Measurements from ENCODE around the gene VPS39. TPM values are rescaled to one million over a fixed set of nuclear protein-coding genes. Genes with fewer than 3 reads are reported as not detected.

The VPS39 gene
- polyA plus RNA-seq, 4 donors: 56.6 to 65.9 (median 65.1) TPM

DNA sequence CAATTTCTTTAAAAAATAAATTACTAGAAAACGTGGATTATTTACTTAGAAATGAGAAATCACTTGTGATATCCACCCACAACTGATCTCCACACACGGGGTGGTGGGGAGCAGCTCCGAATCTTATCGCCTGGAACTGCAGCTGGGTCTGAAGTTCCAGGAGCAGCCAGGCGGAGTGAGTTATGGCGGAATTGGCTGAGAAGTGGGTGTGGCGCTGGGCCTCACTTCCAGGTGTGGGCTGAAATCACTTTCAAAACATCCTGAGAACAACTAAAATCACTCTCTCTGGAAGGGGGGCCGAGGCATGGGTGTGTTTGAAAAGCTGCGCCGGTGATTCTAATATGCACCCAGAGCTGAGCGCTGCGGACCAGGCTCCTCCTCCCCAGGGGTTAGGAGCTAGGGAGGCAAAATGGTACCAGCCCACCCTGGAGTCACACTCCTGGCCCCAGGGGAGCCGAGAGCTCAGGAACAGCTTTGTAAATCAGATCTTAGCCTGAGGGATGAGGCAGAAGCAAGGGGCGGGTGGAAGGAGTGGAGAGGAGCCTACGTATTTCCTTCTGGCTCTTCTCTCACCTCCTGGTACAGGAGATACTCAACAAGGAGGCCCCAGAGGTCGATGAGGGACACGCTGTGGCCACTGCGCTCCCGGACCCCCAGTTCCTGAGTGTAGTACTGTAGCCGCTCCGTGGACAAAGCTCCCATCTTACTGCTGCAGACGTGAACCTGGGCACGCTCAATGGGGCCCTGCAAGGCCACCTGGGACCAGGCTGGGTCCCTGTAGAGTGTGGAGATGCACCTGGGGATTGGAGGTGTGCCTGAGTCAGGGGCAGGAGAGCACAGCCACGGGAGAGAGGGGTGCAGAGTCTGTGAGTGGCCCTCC is 61.3 kb downstream of the VPS39 start:
- no peak for DNase-seq (ENCODE audit: low read depth in 4 of 4, low spot score in 3 of 4)

GRCh38 chr15:42145546-42146455 is 62.3 kb downstream of the VPS39 start:
- no peak for DNase-seq (ENCODE audit: low read depth in 4 of 4, low spot score in 3 of 4)

DNA sequence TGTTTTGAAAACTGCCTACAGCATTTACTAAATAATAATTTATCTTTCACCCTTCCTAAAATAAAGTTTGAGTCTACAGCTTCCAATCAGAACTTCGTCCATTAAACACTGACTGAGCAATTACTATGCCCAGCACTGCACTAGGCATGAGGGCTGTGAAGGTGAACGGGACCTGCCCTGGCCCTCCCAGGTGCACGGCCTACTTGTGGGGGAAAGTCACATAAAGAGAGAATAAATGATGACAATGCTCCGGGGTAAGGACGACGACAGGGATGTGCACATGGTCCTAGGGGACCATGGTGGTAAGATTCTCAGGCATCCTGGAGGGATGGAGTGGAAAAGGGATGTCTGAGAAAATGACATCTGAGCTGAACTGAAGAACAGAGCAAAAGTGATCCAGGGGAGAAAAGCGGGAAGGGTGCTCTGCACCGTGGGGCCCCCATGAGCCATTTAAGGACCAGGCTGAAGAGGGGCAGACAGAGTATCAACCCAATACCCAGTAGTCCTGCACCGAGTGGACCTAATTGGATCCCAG is 63.2 kb downstream of the VPS39 start:
- no peak for DNase-seq (ENCODE audit: low read depth in 4 of 4, low spot score in 3 of 4)

DNA sequence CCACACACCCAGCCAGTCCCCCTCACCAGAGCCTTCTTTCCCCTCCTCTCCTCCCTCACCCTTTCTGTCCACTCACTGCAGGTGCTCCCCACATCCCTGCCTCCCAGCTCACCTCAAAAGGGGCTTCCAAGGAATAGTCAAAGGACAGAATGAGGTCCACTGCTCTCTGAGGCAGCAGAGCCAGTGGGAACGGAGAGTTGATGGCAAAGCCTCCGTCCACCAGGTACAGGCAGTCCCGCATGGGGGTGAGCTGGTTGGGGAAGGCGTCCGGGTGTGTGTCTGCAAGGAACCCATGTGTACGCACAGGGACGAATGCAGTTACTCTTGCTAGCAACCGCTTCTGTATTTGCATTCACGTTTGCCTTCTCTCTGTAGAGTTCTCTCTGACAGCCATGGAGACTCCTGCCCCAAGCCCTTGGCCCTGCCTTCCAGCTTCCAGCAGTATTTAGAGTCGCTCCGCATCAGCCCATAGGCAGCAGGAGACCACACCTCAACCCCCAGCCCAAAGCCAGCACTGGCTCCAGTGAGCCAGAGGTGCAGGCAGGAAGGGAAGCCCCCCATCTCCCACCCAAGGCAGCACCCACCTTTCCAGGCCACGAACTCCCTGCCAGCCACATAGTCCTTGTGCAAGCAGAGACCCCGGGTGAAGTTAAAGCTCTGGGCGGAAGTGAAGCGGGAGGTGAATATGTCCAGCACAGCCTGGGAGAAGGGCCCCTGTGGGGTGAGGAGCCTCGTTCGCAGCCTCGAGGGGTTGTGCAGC is 64.1 kb downstream of the VPS39 start:
- DNase-seq (ENCODE audit: low read depth in 4 of 4, low spot score in 3 of 4): no peak

DNA sequence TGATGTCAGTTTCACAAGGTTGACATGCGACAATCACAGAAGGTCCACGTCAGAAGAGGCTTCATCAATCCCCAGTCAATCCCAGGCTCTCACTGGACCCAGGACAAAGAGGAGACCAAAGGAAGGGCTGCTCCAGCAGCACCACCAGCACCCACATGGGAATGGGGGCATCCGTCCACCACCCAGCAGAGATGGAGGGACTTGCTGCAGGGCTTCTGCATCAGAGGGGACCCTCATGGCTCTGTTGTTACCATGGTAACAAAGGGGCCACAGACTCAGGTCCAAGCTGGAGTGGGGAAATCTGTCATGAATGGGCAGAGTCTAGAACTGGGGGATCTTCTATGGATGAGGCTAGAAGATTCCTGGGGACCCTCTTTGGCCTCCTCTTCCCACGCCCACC is 64.7 kb downstream of the VPS39 start:
- no peak for DNase-seq (ENCODE audit: low read depth in 4 of 4, low spot score in 3 of 4)

DNA sequence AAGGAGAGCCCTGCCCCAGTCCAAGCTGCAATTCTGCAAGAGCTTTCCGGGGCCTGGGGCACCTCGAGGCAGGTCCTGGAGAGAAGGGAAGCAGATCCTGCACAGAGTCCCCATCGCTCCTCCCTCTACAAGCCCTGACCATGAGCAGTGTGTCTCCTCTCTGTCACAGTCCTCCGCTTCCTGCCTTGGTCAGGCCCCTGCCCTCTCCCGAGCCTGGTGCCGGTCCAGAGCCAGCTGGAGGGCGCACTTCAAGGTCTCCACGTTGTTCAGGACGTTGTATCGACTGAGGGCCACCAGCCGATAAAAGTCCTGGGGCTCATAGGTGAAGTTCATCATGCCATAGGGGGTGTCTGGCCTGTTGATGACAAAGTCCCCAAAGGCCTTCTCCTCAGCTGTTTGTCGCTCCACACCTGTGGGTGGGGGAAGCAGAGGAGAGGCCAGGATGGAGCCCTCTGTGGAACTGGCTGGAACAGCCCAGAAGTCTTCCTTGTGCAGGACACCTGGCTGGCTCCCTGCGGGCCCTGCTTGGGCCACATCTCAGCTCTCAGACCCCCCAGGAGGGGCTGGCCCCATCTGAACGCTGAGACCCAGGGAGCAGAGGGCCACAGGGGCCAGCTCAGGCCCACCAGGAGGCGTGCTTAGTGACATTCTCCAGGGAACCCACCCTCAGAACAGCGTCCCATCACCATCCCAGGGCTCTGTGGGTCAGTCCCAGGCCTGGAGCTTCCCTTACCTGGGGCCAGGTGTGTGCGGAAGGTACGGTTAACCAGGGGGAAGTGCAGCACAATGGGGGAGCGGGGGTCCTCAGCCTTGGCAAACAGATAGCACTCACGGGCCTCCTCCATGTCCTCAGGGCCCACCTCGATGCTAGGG is 66.1 kb downstream of the VPS39 start:
- no peak for DNase-seq (ENCODE audit: low read depth in 4 of 4, low spot score in 3 of 4)

DNA sequence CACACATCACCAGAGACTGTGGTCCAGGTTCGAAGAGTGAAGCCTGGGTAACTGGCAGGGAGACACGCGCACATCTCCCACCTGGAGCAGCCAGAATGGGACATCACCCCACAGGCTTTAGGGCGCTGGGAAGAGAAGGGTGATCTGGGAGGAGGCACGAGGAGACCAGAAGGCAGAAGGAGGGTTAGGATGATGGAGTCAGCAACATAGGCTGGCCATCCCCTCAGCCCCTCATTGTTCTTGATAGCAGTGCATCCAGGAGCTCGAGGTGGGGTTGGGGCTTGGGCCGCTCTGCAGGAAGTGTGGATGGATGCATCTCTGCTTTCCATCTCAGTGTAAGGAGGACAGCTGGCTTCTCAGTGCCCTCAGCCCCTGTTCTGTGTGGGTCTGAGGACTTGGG is 66.9 kb downstream of the VPS39 start:
- no peak for DNase-seq (ENCODE audit: low read depth in 4 of 4, low spot score in 3 of 4)

DNA sequence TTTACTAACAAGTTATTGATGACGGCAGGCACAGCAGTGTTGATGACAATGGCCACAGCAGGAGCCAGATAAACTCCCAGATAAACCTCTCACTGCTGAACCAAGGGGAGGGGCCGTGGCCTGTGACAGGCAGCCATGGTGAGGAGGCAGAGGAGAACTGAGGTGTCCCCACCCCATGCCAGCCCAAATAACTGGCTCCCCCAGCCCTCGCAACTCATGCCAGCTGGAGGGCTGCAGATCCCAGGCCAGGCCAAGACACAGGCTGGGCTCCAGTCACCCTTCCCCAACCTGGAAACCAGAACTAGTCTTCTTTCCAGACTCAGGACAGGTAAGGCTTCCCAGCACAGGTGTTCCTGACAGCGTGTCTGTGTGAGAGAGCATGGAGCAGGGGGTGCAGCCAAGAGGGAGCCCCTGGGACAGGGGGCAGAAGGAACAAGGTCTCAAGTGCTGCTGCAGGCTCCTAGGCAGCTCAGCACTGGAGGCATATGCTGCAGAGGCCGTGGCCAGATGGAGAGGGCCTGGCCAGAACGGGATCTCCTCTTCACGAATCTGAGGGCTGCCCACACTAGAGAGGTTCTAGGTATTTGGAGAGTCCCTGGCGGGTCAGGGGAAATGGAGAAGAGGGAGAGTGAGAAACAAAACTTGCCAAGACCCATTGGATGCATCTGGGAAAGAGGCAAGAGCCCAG is 67.6 kb downstream of the VPS39 start:
- DNase-seq (ENCODE audit: low read depth in 4 of 4, low spot score in 3 of 4): no peak

DNA sequence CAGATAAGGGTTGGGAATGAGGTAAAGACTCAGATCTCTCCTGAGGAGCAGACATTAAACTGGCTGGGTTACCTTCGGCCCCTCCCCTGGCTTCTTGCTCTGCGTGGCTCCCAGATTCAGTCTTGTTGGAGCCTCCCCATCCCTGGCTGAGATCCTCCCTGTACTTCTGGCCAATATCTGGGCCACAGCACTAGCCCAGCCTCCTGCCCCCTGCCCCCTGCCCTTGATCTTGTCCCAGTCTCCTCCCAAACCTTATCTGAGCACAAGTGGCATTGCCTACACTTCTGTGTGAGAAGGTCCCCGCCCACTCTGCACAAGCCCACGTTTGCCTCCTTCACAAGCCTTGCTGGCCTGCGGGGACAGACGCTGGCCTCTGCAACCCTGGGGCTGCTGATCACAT is 68.5 kb downstream of the VPS39 start:
- no peak for DNase-seq (ENCODE audit: low read depth in 4 of 4, low spot score in 3 of 4)

GRCh38 chr15:42138968-42139386 is 69.1 kb downstream of the VPS39 start:
- no peak for DNase-seq (ENCODE audit: low read depth in 4 of 4, low spot score in 3 of 4)

- DNase-seq (ENCODE audit: low read depth in 4 of 4, low spot score in 3 of 4): no peak
Observed at GRCh38 chr15:42138411-42138810, 69.7 kb downstream of the VPS39 start.

GRCh38 chr15:42137461-42138261 is 70.4 kb downstream of the VPS39 start:
- no peak for DNase-seq (ENCODE audit: low read depth in 4 of 4, low spot score in 3 of 4)

DNA sequence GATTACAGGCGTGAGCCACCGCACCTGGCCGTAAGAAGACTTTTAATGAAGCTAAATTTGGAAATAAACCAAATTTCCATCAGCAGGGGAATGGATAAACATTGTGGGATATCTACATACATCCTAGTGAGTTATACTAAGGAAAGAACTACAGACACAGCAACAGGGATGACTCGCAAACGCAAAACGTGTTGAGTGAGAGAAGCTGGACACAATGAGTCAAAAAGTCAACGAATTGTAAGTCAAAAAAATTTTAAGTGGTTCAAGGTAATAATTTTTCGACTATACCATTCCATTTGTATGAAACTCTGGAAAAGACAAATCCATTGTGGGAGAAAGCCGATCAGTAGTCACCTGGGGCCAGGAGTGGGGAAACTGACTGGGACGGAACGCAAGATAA is 71.6 kb downstream of the VPS39 start:
- DNase-seq (ENCODE audit: low read depth in 4 of 4, low spot score in 3 of 4): no peak

- no peak for DNase-seq (ENCODE audit: low read depth in 4 of 4, low spot score in 3 of 4)
Observed at GRCh38 chr15:42135351-42135750, 72.8 kb downstream of the VPS39 start.

- no peak for DNase-seq (ENCODE audit: low read depth in 4 of 4, low spot score in 3 of 4)
Observed at GRCh38 chr15:42134617-42135245, 73.4 kb downstream of the VPS39 start.

GRCh38 chr15:42133886-42134502 is 74.1 kb downstream of the VPS39 start:
- no peak for DNase-seq (ENCODE audit: low read depth in 4 of 4, low spot score in 3 of 4)

DNA sequence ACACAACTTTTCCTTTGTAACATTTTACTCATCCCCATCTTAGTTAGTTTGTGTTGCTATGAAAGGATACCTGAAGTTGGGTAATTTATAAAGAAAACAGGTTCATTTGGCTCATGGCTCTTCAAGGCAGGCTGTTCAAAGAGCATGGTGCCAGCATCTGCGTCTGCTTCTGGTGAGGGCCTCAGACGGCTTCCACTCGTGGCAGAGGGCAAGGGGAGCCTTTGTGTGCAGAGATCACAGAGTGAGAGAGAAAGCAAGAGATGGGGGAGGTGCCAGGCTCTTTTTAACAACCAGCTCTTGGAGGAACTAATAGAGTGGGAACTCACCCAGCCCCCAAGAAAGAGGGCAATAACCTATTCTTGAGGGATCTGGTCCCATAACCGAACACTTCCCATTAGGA is 74.7 kb downstream of the VPS39 start:
- no peak for DNase-seq (ENCODE audit: low read depth in 4 of 4, low spot score in 3 of 4)
